B cell (primary cell): ENCODE results near the gene RNF224.
"Not testable (repeated sequence)": the region's sequence is repeated elsewhere in the genome, so short reads cannot be mapped to it uniquely, and the experiment has no call there.

Source experiments
- EZH2 ChIP-seq: IDR thresholded peaks from 2 replicates; pipeline ENCODE4 v1.6.1; 2012; ENCODE audit warnings: borderline replicate concordance, low read depth, mild to moderate bottlenecking, moderate library complexity, low read length; ENCODE audit not compliant: insufficient read depth, poor library complexity, severe bottlenecking
- TF ChIP-seq, protein P1 (sequence below): fragments of 200-600 bp; IDR thresholded peaks from one replicate; pipeline ENCODE4 v1.8.0; 2022; ENCODE audit warnings: antibody characterized with exemption, mild to moderate bottlenecking

DNA sequence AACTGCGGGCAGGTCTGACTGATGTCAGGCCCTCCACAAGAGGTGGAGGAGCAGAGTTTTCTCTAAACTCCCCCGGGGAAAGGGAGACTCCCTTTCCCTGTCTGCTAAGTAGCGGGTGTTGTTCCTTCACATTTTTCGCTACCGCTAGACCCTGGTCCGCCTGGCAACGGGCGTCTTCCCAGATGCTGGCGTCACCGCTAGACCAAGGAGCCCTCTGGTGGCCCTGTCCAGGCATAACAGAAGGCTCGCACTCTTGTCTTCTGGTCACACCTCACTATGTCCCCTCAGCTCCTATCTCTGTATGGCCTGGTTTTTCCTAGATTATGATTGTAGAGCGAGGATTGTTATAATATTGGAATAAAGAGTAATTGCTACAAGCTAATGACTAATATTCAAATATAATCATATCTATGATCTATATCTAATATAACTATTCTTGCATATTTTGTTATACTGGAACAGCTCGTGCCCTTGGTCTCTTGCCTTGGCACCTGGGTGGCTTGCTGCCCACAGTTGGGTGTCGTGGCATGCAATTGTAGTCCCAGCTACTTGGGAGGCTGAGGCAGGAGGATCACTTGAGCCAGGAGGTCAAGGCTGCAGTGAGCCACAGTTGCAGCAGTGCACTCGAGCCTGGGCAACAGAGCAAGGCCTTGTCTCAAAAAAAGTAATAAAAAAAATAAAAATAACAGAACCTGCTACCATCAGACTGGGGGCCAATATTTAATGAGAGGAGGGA lies 35.0 kb downstream of the RNF224 start:
- TF ChIP-seq, protein P1, sequence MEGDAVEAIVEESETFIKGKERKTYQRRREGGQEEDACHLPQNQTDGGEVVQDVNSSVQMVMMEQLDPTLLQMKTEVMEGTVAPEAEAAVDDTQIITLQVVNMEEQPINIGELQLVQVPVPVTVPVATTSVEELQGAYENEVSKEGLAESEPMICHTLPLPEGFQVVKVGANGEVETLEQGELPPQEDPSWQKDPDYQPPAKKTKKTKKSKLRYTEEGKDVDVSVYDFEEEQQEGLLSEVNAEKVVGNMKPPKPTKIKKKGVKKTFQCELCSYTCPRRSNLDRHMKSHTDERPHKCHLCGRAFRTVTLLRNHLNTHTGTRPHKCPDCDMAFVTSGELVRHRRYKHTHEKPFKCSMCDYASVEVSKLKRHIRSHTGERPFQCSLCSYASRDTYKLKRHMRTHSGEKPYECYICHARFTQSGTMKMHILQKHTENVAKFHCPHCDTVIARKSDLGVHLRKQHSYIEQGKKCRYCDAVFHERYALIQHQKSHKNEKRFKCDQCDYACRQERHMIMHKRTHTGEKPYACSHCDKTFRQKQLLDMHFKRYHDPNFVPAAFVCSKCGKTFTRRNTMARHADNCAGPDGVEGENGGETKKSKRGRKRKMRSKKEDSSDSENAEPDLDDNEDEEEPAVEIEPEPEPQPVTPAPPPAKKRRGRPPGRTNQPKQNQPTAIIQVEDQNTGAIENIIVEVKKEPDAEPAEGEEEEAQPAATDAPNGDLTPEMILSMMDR: peak; percentile 43
- not testable (repeated sequence) for TF ChIP-seq EZH2
